Prostate gland (tissue), 2 donors: ENCODE data around the gene OPA1.

Experiments used
- POLR2A ChIP-seq: fragments of 450-650 bp; IDR thresholded peaks from one replicate; pipeline ENCODE4 v1.6.1; 2016; ENCODE audit warnings: antibody characterized with exemption, mild to moderate bottlenecking
- POLR2AphosphoS5 ChIP-seq: sonication (generic); formaldehyde crosslinking; IDR thresholded peaks from one replicate; pipeline ENCODE4 v1.6.1; 2017; ENCODE audit warnings: antibody characterized with exemption
- TF ChIP-seq, protein P1 (sequence below), 4 experiments: fragments of 200-600 bp in 2 of 4; fragments of 450-650 bp in 2 of 4; sonication (generic) in 2 of 4; IDR thresholded peaks; 1 replicate in 3 of 4; 2 replicates in 1 of 4; pipeline ENCODE4 v1.5.1; 2016 to 2019; ENCODE audit warnings: antibody characterized with exemption in 4 of 4, mild to moderate bottlenecking in 2 of 4, moderate library complexity in 2 of 4

DNA sequence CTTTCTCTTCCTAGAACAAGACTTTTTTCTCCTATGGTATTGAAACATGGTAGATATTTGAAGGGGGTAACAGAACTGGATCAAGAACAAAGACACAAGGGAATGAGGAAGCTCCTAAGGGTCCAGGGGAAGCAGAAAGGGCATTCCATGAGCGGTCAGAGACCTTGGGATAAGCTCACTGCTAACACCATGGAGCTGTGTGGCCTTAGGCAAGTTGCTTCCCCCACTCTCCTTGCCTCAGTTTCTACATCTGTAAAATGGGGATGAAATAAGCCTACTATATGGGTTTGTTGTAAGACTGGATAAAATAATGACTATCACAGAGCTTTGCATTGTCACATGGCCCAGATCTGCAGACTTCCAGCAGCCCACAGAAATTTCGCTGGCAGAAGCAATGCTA is 139.8 kb downstream of the OPA1 start:
- TF ChIP-seq, protein P1, sequence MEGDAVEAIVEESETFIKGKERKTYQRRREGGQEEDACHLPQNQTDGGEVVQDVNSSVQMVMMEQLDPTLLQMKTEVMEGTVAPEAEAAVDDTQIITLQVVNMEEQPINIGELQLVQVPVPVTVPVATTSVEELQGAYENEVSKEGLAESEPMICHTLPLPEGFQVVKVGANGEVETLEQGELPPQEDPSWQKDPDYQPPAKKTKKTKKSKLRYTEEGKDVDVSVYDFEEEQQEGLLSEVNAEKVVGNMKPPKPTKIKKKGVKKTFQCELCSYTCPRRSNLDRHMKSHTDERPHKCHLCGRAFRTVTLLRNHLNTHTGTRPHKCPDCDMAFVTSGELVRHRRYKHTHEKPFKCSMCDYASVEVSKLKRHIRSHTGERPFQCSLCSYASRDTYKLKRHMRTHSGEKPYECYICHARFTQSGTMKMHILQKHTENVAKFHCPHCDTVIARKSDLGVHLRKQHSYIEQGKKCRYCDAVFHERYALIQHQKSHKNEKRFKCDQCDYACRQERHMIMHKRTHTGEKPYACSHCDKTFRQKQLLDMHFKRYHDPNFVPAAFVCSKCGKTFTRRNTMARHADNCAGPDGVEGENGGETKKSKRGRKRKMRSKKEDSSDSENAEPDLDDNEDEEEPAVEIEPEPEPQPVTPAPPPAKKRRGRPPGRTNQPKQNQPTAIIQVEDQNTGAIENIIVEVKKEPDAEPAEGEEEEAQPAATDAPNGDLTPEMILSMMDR (IDR thresholded peaks at IDR 0.05): no peak
- no peak for TF ChIP-seq POLR2A
- TF ChIP-seq POLR2AphosphoS5: no peak
